Measurements from ENCODE around the gene KCNQ1. TPM values are rescaled to one million over a fixed set of nuclear protein-coding genes. Genes with fewer than 3 reads are reported as not detected.
A peak's percentile ranks its signal among the peaks of the same experiment; 100 is the strongest.

KCNQ1 gene
- total and polyA plus RNA-seq, 7 donors: 0.48 to 3.1 (median 1.1) TPM

DNA sequence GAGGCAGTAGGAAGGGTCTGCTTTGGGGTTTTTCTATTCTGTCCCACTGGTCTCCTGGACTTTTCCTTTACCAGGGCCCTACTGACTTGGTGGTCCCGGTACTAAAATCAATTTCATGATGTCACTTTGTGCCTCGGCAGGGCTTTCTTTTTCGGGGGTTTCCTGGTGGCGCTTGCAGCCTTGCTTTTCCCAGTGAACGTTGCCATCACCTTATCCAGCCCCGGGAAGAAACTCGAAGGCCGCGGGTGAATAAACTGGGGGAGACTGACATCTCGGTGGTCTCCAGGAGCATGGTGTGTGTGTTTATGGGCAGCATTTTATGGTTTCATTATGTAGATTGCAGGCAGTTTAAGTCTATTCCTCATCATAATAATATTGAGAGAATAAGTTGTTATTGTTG is 84.4 kb downstream of the KCNQ1 start:
- no peak overlapping the region for H3K4me3 ChIP-seq
- no peak for TF ChIP-seq CTCF (IDR thresholded peaks at IDR 0.05)
- intact Hi-C loops (cut with DNase I): loop anchor here in 1 of 2 donors (5.0 kb wide), 1 partner anchor 222 kb away; no protein-coding TSS in a partner anchor
- ATAC-seq (no peak), DNase-seq (peak in 1 of 2 donors; percentile 2)
- H3K27ac ChIP-seq: no peak overlapping the region
- H3K9me3 ChIP-seq: no peaks in the 10 kb centered on the region
- WGBS, 3 donors: 79 to 82% (median 80%) methylated on average over 10 of the region's 10 CpGs
- H3K36me3 ChIP-seq (ENCODE audit: insufficient read depth in 1 of 2, low read depth in 1 of 2): no peaks in the 10 kb centered on the region
- H3K27me3 ChIP-seq (ENCODE audit: insufficient read depth in 3 of 3, low read length in 2 of 3): peaks cover 0 to 18% (median 3%) of the 10 kb centered on the region in 3 donors
- H3K4me1 ChIP-seq: peaks cover 8% of the 10 kb centered on the region

DNA sequence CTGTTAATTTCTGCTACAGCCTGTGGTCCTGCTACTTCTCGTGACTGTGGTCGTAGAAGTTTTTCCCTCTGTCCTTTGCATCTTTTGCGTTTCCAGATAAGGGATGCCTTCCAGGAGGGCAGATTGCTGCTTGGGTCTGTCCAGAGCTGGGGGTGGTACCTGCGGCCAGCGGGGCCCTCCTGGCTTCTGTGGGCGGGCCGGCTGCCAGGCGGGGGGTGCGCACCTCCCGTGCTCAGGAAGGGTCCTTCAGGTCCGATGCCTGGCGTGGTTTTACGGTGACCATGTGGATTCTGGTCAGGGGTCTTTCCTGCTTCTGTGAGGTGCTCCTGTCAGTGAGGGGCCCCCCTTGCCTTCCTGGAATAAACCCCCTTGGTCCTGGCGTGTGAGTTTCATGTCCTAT is 84.8 kb downstream of the KCNQ1 start:
- ATAC-seq: no peak
- Histone ChIP-seq H3K27me3 (ENCODE audit: insufficient read depth in 3 of 3, low read length in 2 of 3) (peaks cover 0 to 18% (median 3%) of the 10 kb centered on the region in 3 donors), H3K27ac (no peak overlapping the region), H3K4me3 (no peak overlapping the region), H3K4me1 (peaks cover 8% of the 10 kb centered on the region), H3K36me3 (ENCODE audit: insufficient read depth in 1 of 2, low read depth in 1 of 2) (no peaks in the 10 kb centered on the region), H3K9me3 (no peaks in the 10 kb centered on the region)
- WGBS, 3 donors: 75 to 83% (median 81%) methylated on average over 14 of the region's 14 CpGs
- peak; percentile 8 to 36 for DNase-seq
- no peak for TF ChIP-seq CTCF (IDR thresholded peaks at IDR 0.05)
- intact Hi-C loops (cut with DNase I): loop anchor here (2.0 to 5.0 kb wide), 3 partner anchors 101 to 332 kb away; no protein-coding TSS in a partner anchor

- H3K27ac ChIP-seq: no peak overlapping the region
- no peak overlapping the region for H3K4me3 ChIP-seq
- ATAC-seq (no peak), DNase-seq (peak; percentile 5 to 45)
- no peaks in the 10 kb centered on the region for H3K36me3 ChIP-seq (ENCODE audit: insufficient read depth in 1 of 2, low read depth in 1 of 2)
- no peaks in the 10 kb centered on the region for H3K9me3 ChIP-seq
- intact Hi-C loops (cut with DNase I): loop anchor here (2.0 to 5.0 kb wide), 2 partner anchors 101 to 333 kb away; no protein-coding TSS in a partner anchor
- no peak for TF ChIP-seq CTCF (IDR thresholded peaks at IDR 0.05)
- H3K27me3 ChIP-seq (ENCODE audit: insufficient read depth in 3 of 3, low read length in 2 of 3): peaks cover 0 to 15% (median 3%) of the 10 kb centered on the region in 3 donors
- peaks cover 8% of the 10 kb centered on the region for H3K4me1 ChIP-seq
- WGBS, 3 donors: 82 to 88% (median 82%) methylated on average over 17 of the region's 17 CpGs
These were observed 85.5 kb downstream of the KCNQ1 start for GRCh38 chr11:2530131-2530854.

DNA sequence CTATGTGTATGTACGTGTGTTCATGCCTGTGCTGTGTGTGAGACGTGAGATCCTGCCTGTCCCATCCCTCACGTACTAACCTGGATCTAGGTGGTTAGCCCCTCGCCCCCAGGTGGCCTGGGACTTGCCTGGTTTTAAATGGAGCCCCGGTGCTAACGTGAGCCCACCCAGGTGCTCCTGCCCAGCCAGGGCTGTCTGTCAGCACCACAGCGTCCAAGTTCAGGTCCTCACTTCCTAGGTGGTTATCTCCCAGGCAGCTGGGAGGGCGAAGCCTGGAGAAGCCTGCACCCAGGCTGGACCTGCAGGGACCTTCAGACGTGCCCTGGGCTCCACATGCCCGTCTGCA is 86.0 kb downstream of the KCNQ1 start:
- Histone ChIP-seq H3K27me3 (ENCODE audit: insufficient read depth in 3 of 3, low read length in 2 of 3) (peaks cover 0 to 9% (median 3%) of the 10 kb centered on the region in 3 donors), H3K27ac (no peak overlapping the region), H3K4me1 (peaks cover 8% of the 10 kb centered on the region), H3K4me3 (no peak overlapping the region), H3K9me3 (no peaks in the 10 kb centered on the region), H3K36me3 (ENCODE audit: insufficient read depth in 1 of 2, low read depth in 1 of 2) (no peaks in the 10 kb centered on the region)
- no peak for ATAC-seq
- no peak for TF ChIP-seq CTCF (IDR thresholded peaks at IDR 0.05)
- peak; percentile 7 to 42 for DNase-seq
- 75 to 82% (median 77%) methylated on average over 10 of the region's 10 CpGs for WGBS, 3 donors
- intact Hi-C loops (cut with DNase I): loop anchor here (1.0 to 5.0 kb wide), 3 partner anchors 102 to 334 kb away; no protein-coding TSS in a partner anchor

All from psoas muscle (tissue), 8 donors.